H7 (cell line): ENCODE data around the gene BAZ1B. TPM values are rescaled to one million over a fixed set of nuclear protein-coding genes. Genes with fewer than 3 reads are reported as not detected.
"Not testable (repeated sequence)": the region's sequence is repeated elsewhere in the genome, so short reads cannot be mapped to it uniquely, and the experiment has no call there.

Experiments used
- DNase-seq: peaks from one replicate; pipeline ENCODE4 v3.0.0; 2012
- H3K27me3 ChIP-seq: 2 replicates; pipeline ENCODE4 v1.6.0; 2011; ENCODE audit warnings: mild to moderate bottlenecking, low read length; ENCODE audit not compliant: control insufficient read depth, insufficient read depth
- H3K36me3 ChIP-seq: replicated peaks from 2 replicates; pipeline ENCODE4 v1.5.1; 2011; ENCODE audit warnings: low read length; ENCODE audit not compliant: control insufficient read depth, insufficient read depth
- H3K4me3 ChIP-seq: 2 replicates; pipeline ENCODE4 v1.5.1; 2011; ENCODE audit warnings: low read depth, mild to moderate bottlenecking, control low read depth, low read length, moderate library complexity; ENCODE audit not compliant: insufficient read depth
- total RNA-seq: library from RNA; depleted of rRNA; stranded (reverse); fragments of >200 nt; shearing (Covaris generic); gene quantifications from 2 replicates; pipeline ENCODE4 v1.2.3, GENCODE V29; 2014

BAZ1B gene
- total RNA-seq, 1 experiment from 2014 or later, result 44.6 TPM

DNA sequence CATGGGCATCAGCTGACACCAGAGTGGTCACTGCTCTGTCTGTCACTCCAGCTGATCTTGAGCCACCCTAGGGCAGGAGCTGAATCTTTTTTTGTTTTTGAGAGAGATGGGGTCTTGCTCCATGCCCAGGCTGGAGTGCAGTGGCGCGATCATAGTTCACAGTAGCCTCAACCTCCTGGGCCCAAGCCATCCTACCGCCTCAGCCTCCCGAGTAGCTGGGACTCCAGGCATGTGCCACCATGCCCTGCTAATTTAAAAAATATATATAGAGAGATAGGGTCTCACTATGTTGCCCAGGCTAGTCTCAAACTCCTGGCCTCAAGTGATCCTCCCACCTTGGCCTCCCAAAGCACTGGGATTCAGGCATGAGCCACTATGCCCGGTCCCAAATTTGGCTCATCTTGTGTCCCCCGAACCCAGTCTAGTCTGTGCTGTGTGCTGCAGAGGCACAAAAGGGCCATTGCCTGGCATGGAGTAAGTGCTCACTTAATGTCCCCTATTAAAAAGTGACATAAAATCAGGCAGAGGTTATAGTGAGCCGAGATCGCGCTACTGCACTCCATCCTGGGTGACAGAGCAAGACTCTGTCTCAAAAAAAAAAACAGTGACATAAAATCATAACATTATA, 96.6 kb downstream of the BAZ1B start:
- Histone ChIP-seq H3K27me3 (no peaks in the 10 kb centered on the region), H3K36me3 (no peaks in the 10 kb centered on the region)
- no peak for DNase-seq

DNA sequence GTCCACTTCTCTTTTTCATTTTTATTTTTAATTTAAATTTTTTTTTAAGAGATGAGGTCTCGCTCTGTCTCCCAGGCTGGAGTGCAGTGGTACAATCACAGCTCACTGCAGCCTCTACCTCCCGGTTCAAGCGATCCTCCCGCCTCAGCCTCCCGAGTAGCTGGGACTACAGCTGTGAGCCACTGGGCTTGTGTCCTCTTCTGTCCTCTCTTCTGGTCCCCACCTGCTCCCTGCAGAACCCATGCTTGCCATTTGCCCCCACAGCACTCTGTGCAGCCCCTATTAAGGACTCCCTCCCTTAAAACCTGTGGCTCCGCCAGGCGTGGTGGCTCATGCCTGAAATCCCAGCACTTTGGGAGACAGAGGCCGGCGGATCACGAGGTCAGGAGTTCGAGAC, 97.6 kb downstream of the BAZ1B start:
- Histone ChIP-seq H3K36me3 (no peaks in the 10 kb centered on the region), H3K27me3 (no peaks in the 10 kb centered on the region), H3K4me3 (peak overlapping the region; percentile 17; the same call in 1 of the 2 replicates)
- DNase-seq, result no peak

More for the DNA sequence above, 96.6 kb downstream of the BAZ1B start:
- no peak overlapping the region for H3K4me3 ChIP-seq

DNA sequence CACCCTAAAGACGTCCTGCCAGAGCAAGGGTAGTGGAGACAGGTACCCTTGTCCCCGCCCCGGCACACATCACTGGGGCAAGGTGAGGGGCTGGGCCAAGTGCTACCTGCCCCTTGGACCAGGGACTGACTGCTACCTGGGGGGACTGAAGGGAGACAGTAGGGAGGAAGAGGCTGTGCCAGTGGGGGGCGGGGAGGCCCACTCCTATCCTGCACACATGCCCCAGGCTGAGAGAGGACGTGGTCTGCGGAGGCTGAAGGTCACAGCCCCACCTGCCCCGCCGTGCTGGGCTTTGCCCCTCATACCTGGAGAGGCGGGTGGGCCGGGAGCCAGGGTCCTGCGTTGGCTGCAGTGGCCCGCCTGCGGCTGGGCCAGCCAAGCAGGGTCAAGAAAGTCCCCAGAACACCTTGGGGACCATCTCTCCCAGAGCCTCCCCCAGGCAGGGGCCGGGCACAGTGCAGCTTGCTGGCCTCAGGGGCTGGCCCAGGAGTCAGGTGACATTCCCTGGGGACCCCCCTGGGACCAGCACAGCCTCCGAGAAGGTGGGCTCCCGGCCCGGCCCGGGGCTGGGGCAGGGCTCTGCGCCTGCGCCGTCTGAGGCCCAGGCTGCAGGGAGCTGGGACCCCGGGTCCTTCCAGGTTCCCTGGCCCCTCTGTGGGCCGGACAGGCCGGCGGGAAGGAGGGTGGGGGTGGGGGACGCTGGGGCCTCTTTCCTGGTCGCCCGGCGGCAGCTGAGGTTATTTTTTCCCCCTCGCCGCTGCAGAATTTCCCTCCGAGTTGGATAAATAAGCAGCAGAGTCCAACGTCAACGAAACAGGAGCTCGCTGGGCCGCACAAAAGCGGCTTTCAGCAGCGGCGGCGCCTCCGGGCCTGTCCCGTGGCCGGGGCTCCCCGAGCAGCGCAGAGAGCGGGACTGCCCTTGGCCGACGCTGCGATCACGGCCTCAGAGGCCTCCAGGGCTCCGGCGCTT, 98.3 kb downstream of the BAZ1B start:
- H3K4me3 ChIP-seq, result peak overlapping the region; percentile 17; the same call in 1 of the 2 replicates
- no peaks in the 10 kb centered on the region for H3K27me3 ChIP-seq
- peak; percentile 92 for DNase-seq
- H3K36me3 ChIP-seq, result no peaks in the 10 kb centered on the region

DNA sequence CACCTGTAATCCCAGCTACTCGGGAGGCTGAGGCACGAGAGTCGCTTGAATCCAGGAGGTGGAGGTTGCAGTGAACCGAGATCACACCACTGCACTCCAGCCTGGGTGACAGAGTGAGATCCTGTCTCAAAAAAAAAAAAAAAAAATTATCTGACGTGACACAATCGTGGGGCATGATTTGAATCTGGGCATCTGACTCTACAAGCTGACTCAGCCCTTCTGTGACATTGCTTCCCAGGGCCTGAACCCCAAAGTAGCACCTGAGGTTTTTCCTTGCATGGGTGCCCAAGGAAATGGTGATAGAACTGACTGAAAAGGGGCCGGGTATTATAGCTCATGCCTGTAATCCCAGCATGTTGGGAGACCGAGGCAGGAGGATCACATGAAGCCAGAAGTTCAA, 101.5 kb downstream of the BAZ1B start:
- not testable (repeated sequence) for DNase-seq, H3K4me3 ChIP-seq, H3K36me3 ChIP-seq, H3K27me3 ChIP-seq

DNA sequence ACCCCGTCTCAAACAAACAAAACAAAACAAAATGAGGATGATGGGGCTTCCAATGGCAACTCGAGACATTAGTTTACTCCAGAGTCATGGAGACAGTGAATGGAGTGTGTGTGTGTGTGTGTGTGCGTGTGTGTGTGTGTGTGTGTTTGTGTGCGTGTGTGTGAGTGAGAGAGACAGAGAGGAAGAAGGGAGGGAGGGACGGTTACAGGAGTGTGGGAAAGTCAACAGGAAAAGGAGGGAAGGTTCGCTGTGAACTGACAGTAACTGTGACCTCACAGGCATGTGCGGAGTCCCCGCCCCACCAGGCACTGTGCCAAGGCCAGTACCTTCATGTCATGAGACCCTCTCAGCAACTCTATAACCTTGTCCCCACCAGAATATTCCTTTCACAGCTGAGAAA, 102.1 kb downstream of the BAZ1B start:
- H3K4me3 ChIP-seq, result not testable (repeated sequence)

DNA sequence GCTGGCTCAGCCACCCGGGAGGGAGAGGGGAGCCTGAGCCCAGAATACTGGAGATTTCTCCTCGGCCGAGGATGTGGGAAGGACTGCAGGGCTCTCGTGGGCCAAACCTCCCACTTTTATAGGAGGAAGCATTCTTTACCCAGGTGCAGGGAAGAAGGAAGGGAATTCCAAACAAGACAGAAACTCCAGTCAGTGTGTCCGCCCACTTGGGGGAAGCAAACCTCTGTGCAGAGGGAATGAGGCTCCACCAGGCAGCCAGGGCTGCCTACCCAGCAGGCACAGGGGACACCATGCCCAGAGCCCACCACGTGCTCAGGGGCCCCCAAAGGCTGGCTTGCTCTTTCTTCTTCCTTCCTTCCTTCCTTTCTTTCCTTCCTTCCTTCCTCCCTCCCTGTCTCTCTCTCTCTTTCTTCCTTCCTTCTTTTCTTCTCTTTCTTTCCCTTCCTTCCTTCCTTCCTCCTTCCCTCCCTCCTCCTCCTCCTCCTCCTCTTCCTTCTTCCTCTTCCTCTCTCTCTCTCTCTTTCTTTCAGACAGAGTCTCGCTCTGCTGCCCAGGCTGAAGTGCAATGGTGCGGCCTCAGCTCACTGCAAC, 103.9 kb downstream of the BAZ1B start:
- no peak overlapping the region for H3K4me3 ChIP-seq
- peak; percentile 49 for DNase-seq
- H3K27me3 ChIP-seq, result no peaks in the 10 kb centered on the region
- H3K36me3 ChIP-seq, result no peaks in the 10 kb centered on the region

More for the DNA sequence above, 102.1 kb downstream of the BAZ1B start:
- H3K27me3 ChIP-seq, H3K36me3 ChIP-seq, DNase-seq: not testable (repeated sequence)

DNA sequence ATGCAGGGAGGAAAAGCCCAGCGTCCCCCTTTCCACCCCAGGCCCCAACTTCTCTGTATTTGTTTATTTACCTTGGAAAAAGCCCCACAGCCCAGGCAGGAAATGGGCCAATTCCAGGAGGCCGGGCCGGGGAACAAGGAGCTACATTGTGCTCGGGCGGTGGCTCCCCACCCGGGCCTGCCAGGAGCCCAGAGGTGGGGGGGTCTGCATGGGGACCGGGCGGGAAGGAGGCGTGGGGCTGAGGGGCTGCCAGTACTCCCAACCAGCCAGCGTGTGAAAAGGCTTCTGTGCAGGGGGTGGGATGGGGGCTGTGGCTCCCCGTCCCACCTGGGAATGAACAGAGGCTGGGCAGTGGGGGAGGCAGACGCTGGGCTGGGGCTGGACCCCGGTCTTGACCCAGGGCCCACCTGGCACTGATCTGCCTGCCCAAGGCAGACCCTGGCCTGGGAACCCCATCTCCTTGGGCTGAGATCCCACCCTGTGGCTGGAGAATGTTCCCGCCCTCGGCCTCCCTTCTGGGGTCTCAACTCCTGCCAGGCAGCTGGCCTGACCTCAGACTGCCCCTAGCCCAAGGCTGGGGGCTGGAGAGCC, 111.5 kb downstream of the BAZ1B start:
- not testable (repeated sequence) for H3K36me3 ChIP-seq, H3K4me3 ChIP-seq, H3K27me3 ChIP-seq, DNase-seq

DNA sequence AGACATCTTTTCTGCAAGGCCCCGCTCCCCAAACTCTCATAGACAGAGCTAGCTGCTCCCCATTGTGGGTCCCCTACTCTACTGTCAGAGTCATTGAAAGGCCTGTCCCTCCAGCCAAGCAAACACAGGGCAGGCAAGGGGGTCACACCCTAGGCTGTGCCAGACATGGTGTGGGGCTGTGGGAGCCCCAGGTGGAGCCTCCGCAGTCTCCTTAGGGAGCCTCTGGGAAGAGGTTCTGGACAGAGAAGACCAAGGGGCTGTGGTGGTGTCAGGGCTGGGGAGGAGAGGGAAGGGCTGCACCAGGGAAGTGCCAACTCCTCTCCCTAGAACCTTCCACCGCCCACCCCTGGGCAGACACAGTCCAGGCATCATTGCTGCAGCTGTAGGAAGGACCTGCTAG, 117.2 kb downstream of the BAZ1B start:
- not testable (repeated sequence) for H3K4me3 ChIP-seq, DNase-seq, H3K36me3 ChIP-seq

DNA sequence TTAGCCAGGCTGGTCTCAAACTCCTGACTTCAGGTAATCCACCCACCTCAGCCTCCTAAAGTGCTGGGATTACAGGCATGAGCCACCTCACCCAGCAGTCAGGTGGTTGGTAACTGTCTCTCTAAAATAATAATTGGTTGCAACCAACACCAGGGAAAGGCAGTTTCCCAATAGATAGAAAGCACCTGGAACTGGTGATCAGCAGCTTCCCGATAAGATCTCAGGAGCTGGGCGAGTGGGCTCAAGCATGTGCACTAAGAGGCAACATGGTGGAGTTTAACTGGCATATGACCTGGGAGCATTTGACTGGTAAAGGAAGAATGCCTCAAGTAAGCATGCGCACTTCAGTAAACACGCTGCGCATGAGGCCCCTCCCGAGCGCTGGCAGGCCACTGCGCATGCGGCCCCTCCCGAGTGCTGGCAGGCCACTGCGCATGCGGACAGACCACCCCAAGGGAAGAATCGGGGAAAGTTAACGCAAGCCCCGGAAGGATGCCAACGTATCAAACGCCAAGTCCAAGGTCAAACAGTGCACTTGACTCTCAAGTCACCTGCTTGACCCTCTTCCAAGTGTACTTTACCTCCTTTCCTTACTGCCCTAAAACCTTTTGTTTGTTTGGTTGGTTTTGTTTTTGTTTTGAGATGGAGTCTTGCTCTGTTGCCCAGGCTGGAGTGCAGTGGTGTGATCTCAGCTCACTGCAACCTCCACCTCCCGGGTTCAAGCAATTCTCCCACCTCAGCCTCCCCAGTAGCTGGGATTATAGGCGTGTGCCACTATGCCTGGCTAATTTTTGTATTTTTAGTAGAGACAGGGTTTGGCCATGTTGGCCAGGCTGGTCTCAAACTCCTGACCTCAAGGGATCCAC, 122.7 kb downstream of the BAZ1B start:
- DNase-seq, H3K4me3 ChIP-seq: not testable (repeated sequence)

More for the DNA sequence above, 117.2 kb downstream of the BAZ1B start:
- not testable (repeated sequence) for H3K27me3 ChIP-seq

DNA sequence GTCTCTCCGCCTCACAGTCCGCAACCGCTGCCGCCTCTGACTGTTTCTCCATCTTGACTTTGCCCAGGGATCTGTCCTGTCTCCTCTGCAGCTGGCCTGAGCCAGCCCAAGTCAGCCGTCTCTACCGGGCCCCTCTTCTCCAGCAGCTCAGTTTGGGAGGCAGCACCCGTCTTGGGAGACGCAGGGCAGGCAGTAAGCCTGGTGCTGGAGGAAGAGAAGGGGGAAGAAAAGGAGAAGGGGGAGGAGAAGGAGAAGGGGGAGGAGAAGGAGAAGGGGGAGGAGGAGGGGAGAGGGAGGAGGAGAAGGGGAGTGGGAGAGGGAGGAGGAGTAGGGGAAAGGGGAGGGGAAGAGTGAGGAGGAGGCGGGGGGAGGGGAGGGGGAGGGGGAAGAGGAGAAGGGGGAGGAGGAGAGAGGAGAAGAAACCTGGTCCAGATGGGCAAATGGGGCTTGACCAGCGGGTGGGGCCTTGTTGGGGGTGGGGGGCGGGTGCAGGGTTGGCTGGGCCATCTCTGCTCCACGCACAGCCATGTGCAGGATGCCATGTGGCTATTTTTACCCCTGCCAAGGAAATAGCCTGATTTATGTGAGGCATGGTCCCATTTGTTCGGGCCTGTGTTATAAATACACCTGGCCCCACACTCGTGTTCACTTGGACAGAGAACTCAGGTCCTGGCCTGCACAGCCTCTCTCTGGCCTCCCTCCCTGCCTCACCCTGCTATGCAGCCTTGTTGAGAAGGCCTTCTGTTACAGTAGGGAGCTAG, 124.4 kb downstream of the BAZ1B start:
- H3K27me3 ChIP-seq, result no peaks in the 10 kb centered on the region
- no peaks in the 10 kb centered on the region for H3K36me3 ChIP-seq
- peak; percentile 83 for DNase-seq
- peak overlapping the region; percentile 49 for H3K4me3 ChIP-seq

More for the DNA sequence above, 122.7 kb downstream of the BAZ1B start:
- H3K36me3 ChIP-seq, H3K27me3 ChIP-seq: not testable (repeated sequence)

DNA sequence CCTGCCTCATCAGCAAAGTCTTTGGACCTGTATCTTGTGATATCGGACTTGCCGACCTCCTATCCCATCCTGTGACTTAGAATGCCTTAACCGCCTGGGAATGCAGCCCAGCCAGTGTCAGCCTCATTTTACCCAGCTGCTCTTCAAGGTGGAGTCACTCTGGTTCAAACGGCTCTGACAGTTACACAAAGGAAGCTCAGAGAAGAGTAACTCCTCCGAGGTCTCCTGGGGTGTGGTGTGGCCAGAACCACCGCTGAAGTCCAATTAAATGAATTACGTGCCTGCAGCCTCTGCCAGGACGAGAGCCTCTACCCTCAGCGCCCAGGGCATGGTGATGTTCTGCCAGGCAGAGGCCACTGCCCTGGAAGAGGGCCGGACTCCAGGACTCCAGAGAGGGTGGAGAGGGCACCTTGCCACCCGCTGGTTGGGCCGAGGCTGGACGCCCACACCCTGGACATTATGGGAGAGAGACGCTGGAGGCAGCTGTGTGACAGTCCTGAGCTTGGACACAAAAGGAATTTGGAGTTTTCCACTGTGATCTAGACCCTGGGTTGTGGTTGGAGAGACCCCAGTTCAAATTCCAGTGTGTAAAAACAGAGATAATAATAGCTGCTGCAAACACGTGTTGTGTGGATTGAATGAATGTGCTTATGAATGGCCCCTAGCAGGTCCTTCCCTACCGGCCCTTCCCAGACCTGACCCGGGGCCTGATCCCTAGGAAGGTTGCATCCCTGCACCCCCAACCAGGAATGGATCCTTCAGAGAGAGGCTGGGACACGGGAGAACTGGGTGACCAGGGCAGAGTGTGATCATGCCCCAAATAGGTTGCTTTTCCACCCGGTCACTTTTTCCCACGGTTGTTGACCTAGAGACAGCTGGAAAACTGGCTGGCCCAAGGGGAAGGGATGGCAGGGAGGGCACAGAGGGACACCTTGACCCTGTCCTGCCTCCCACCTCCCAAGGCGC, 126.3 kb downstream of the BAZ1B start:
- H3K4me3 ChIP-seq, result no peak overlapping the region
- no peaks in the 10 kb centered on the region for H3K36me3 ChIP-seq
- no peaks in the 10 kb centered on the region for H3K27me3 ChIP-seq
- DNase-seq, result peak; percentile 39

DNA sequence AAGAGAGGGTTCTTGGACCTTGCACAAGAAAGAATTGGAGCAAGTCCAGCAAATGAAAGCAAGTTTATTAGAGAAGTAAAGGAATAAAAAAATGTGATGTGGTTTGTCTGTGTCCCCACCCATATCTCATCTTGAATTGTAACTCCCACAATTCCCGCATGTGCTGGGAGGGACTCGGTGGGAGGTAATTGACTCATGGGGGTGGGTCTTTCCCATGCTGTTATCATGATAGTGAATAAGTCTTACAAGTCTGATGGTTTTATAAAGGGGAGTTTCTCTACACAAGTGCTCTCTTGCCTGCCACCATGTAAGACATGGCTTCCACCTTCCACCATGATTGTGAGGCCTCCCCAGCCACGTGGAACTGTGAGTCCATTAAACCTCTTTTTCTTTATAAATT, 127.7 kb downstream of the BAZ1B start:
- Histone ChIP-seq H3K27me3 (peaks cover 1% of the 10 kb centered on the region; the same call in 1 of the 2 replicates), H3K4me3 (no peak overlapping the region), H3K36me3 (no peaks in the 10 kb centered on the region)
- no peak for DNase-seq
